GM18505 (cell line): ENCODE data around the gene TTC39B.

ENCODE experiments used
- ATAC-seq: cut with Tn5 transposase; IDR thresholded peaks from one replicate; pipeline ENCODE4 v1.9.1; 2021; ENCODE audit not compliant: unreplicated experiment
- POLR2A ChIP-seq: IDR thresholded peaks from 4 replicates; pipeline ENCODE4 v1.6.1; 2011; ENCODE audit warnings: borderline replicate concordance; ENCODE audit not compliant: insufficient read depth, insufficient read length; ENCODE audit errors: extremely low read depth

TTC39B gene

GRCh38 chr9:15154677-15155076 is 152.3 kb downstream of the TTC39B start:
- no peak for TF ChIP-seq POLR2A
- ATAC-seq: no peak

GRCh38 chr9:15153961-15154360 is 153.1 kb downstream of the TTC39B start:
- TF ChIP-seq POLR2A: no peak
- no peak for ATAC-seq

GRCh38 chr9:15150939-15151338 is 156.1 kb downstream of the TTC39B start:
- TF ChIP-seq POLR2A: no peak
- ATAC-seq: no peak

- ATAC-seq: no peak
- no peak for TF ChIP-seq POLR2A
Measured at GRCh38 chr9:15149450-15149849, 157.6 kb downstream of the TTC39B start.

GRCh38 chr9:15146268-15146700 is 160.7 kb downstream of the TTC39B start:
- ATAC-seq: no peak
- no peak for TF ChIP-seq POLR2A

GRCh38 chr9:15144622-15145061 is 162.4 kb downstream of the TTC39B start:
- ATAC-seq: no peak
- no peak for TF ChIP-seq POLR2A

GRCh38 chr9:15142878-15143534 is 164.0 kb downstream of the TTC39B start:
- TF ChIP-seq POLR2A: no peak

GRCh38 chr9:15140051-15140450 is 167.0 kb downstream of the TTC39B start:
- ATAC-seq: no peak
- no peak for TF ChIP-seq POLR2A

More at GRCh38 chr9:15142878-15143534, 164.0 kb downstream of the TTC39B start:
- ATAC-seq: peak; percentile 88

- TF ChIP-seq POLR2A: no peak
- no peak for ATAC-seq
Measured at GRCh38 chr9:15139469-15139868, 167.5 kb downstream of the TTC39B start.

- no peak for TF ChIP-seq POLR2A
Measured at GRCh38 chr9:15138357-15138686, 168.7 kb downstream of the TTC39B start.

GRCh38 chr9:15137658-15138356 is 169.2 kb downstream of the TTC39B start:
- no peak for TF ChIP-seq POLR2A
- no peak for ATAC-seq

More at GRCh38 chr9:15138357-15138686, 168.7 kb downstream of the TTC39B start:
- no peak for ATAC-seq

GRCh38 chr9:15137089-15137488 is 169.9 kb downstream of the TTC39B start:
- no peak for ATAC-seq
- TF ChIP-seq POLR2A: no peak

GRCh38 chr9:15136646-15137045 is 170.4 kb downstream of the TTC39B start:
- no peak for TF ChIP-seq POLR2A
- no peak for ATAC-seq

- ATAC-seq: peak; percentile 88
- no peak for TF ChIP-seq POLR2A
Measured at GRCh38 chr9:15135164-15135792, 171.7 kb downstream of the TTC39B start.
